Measurements from ENCODE around the gene MGP.

MGP gene

GRCh38 chr12:14846042-14846587 lies 39.5 kb downstream of the MGP start:
- TF ChIP-seq JUND (IDR thresholded peaks at IDR 0.05; ENCODE audit: low read depth), result no peak
- no peak for DNase-seq (ENCODE audit: low read depth in 1 of 2, low spot score in 1 of 2)
- in situ Hi-C loops (cut with HindIII; ENCODE audit: low pct_unique_long_range_greater_than_20kb, low sequenced_read_pairs), result no loop called here

GRCh38 chr12:14845350-14845750 lies 40.3 kb downstream of the MGP start:
- TF ChIP-seq JUND (IDR thresholded peaks at IDR 0.05; ENCODE audit: low read depth), result no peak
- DNase-seq (ENCODE audit: low read depth in 1 of 2, low spot score in 1 of 2), result peak; percentile 4 to 66
- in situ Hi-C loops (cut with HindIII; ENCODE audit: low pct_unique_long_range_greater_than_20kb, low sequenced_read_pairs), result no loop called here

GRCh38 chr12:14844401-14844800 lies 41.3 kb downstream of the MGP start:
- no peak for DNase-seq (ENCODE audit: low read depth in 1 of 2, low spot score in 1 of 2)
- TF ChIP-seq JUND (IDR thresholded peaks at IDR 0.05; ENCODE audit: low read depth), result no peak
- in situ Hi-C loops (cut with HindIII; ENCODE audit: low pct_unique_long_range_greater_than_20kb, low sequenced_read_pairs), result no loop called here

DNA sequence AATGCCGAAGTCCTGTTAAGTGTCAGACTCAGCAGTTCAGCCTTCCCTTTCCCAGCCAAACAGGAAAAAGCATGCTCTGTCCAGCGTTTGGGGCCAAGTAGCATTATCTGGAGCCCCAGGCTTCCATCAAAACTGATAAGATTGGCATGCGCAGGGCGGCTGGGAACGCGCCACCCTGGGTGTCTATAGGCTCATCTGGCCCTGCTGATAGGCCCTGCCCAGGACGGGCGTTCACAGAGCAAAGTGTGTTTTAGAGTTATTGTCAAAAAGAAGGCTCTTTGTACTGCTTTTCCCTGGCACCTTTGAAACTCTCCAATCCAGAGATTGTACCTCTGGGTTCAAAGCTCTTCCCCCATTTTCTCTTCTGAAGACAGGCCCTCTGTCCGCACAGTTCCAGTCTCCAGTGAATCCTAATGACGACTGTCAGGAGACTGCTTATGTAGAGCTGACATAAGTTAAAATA lies 42.2 kb downstream of the MGP start, which contains the start of gene ART4:
Gene ART4, minus strand, starts transcription at position 102 of the 463 bp plus-strand sequence. CDS start 413 bp downstream, outside the sequence.
- no peak for DNase-seq (ENCODE audit: low read depth in 1 of 2, low spot score in 1 of 2)
- in situ Hi-C loops (cut with HindIII; ENCODE audit: low pct_unique_long_range_greater_than_20kb, low sequenced_read_pairs), result no loop called here
- TF ChIP-seq JUND (IDR thresholded peaks at IDR 0.05; ENCODE audit: low read depth), result no peak

DNA sequence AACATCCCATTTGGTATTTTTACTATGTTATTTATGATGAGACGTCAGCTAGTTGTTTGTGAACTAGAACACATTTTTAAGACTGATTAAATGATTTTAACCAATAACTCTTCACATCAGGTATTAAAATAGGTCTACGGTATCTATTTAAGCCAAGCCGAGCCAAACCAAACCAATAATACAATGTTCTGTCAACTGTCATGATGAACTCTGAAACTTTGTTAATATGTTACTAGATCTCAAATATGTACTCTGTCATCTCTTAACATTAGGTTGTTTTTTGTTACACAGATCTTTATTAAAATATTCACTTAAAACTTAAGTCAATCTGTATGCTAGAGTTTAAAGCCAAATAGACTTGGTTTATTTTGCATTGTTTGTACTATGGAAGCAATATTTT lies 43.3 kb downstream of the MGP start:
- in situ Hi-C loops (cut with HindIII; ENCODE audit: low pct_unique_long_range_greater_than_20kb, low sequenced_read_pairs), result no loop called here
- TF ChIP-seq JUND (IDR thresholded peaks at IDR 0.05; ENCODE audit: low read depth), result no peak
- DNase-seq (ENCODE audit: low read depth in 1 of 2, low spot score in 1 of 2), result no peak

- in situ Hi-C loops (cut with HindIII; ENCODE audit: low pct_unique_long_range_greater_than_20kb, low sequenced_read_pairs), result no loop called here
- peak in 1 of 2 experiments; percentile 81 for DNase-seq (ENCODE audit: low read depth in 1 of 2, low spot score in 1 of 2)
- TF ChIP-seq JUND (IDR thresholded peaks at IDR 0.05; ENCODE audit: low read depth), result no peak; the same call in 1 of the 2 replicates
Observed at GRCh38 chr12:14841761-14842160, 43.9 kb downstream of the MGP start.

DNA sequence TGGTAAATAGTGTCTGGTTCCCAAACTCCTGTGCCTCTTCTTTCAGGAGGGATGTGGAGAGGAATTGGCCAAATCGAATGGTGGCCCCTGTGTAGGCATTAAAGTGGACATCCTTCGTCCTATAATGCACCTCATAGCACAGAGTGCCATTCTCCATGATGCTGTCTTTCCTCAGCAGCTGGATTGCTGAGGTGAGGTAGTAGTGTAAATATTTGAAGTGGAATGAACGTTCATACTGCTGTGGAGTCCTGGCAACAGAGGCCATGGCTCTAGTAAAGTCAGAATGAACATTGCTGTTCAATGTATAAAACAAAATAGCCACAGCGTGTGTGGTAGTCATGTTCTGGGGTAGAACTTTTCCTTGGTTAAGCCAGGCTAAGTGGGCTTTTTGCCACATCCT lies 45.0 kb downstream of the MGP start:
- DNase-seq (ENCODE audit: low read depth in 1 of 2, low spot score in 1 of 2), result no peak
- in situ Hi-C loops (cut with HindIII; ENCODE audit: low pct_unique_long_range_greater_than_20kb, low sequenced_read_pairs), result no loop called here
- TF ChIP-seq JUND (IDR thresholded peaks at IDR 0.05; ENCODE audit: low read depth), result no peak

DNA sequence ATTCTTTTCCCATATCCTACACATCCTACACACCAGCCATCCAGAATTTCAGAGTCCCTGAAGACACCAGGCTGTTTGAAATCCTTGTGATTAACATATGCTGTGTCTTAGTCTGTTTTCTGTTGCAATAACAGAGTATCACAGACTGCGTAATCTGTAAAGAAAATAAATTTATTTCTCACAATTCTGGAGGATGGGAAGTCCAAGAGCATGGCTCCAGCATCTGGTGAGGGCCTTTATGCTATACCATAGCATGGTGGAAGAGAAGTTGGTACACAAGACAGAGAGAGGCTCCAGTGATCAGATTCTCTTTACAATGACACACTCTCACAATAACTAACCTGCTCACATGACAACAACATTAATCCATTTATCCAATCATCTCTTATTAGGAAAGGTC lies 46.4 kb downstream of the MGP start:
- in situ Hi-C loops (cut with HindIII; ENCODE audit: low pct_unique_long_range_greater_than_20kb, low sequenced_read_pairs), result no loop called here
- DNase-seq (ENCODE audit: low read depth in 1 of 2, low spot score in 1 of 2), result no peak
- TF ChIP-seq JUND (IDR thresholded peaks at IDR 0.05; ENCODE audit: low read depth), result no peak

- in situ Hi-C loops (cut with HindIII; ENCODE audit: low pct_unique_long_range_greater_than_20kb, low sequenced_read_pairs), result no loop called here
- TF ChIP-seq JUND (IDR thresholded peaks at IDR 0.05; ENCODE audit: low read depth), result no peak
- DNase-seq (ENCODE audit: low read depth in 1 of 2, low spot score in 1 of 2), result no peak
Observed at GRCh38 chr12:14836336-14837210, 49.1 kb downstream of the MGP start.

GRCh38 chr12:14834509-14834908 lies 51.1 kb downstream of the MGP start:
- no peak for DNase-seq (ENCODE audit: low read depth in 1 of 2, low spot score in 1 of 2)
- in situ Hi-C loops (cut with HindIII; ENCODE audit: low pct_unique_long_range_greater_than_20kb, low sequenced_read_pairs), result no loop called here

DNA sequence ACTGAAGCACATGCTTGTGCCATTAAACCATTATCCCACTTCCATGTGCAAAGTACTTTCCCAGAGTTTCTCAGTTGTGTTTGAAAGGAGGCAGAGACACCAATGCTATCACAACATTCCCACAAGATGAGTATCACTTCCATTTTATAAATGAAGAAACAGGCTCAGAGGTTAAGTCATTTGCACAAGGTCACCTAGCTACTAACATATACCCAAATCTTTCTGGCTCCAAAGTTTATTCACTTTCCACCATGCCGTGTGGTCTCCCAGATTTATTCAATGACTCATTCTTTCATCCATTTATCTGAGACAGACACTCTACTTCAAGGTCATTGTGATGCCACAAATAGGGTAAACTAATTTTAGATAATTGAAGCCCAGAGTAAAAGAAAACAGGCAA lies 51.7 kb downstream of the MGP start:
- DNase-seq (ENCODE audit: low read depth in 1 of 2, low spot score in 1 of 2), result no peak
- in situ Hi-C loops (cut with HindIII; ENCODE audit: low pct_unique_long_range_greater_than_20kb, low sequenced_read_pairs), result no loop called here
- no peak for TF ChIP-seq JUND (IDR thresholded peaks at IDR 0.05; ENCODE audit: low read depth)

More at GRCh38 chr12:14834509-14834908, 51.1 kb downstream of the MGP start:
- no peak for TF ChIP-seq JUND (IDR thresholded peaks at IDR 0.05; ENCODE audit: low read depth)

DNA sequence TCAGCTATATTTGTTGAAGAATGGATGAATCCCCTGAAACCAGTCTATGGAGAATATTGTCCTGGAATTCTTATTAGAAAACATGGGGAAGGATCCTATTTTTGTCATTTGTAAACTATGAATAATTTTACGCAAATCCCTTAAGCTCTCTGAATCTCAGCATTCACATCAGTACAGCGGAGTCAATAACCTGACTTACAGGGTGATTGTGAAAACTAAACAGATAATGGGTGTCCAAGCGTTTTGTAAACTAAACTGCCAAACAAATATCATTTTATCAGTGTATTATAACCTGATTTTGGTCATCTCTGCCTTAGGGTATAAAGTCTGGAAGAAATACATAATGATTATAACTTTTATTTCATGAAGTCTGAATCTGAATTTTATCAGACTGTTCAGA lies 52.3 kb downstream of the MGP start:
- no peak for TF ChIP-seq JUND (IDR thresholded peaks at IDR 0.05; ENCODE audit: low read depth)
- in situ Hi-C loops (cut with HindIII; ENCODE audit: low pct_unique_long_range_greater_than_20kb, low sequenced_read_pairs), result no loop called here
- no peak for DNase-seq (ENCODE audit: low read depth in 1 of 2, low spot score in 1 of 2)

Data from T47D (cell line).